SK-N-SH (cell line): ENCODE data around the gene RNF111.

Source experiments
- CTCF ChIP-seq: fragments of 200-600 bp; sonication (generic); IDR thresholded peaks from 2 replicates; pipeline ENCODE4 v1.6.1; 2017; ENCODE audit warnings: antibody characterized with exemption, mild to moderate bottlenecking, moderate library complexity
- EP300 ChIP-seq, 2 experiments: IDR thresholded peaks; 2 replicates each; pipeline versions ENCODE4 v1.4.0 to v1.6.1; 2012; ENCODE audit warnings: borderline replicate concordance in 1 of 2, low read depth in 1 of 2, low read length in 1 of 2
- FOSL2 ChIP-seq: IDR thresholded peaks from 2 replicates; pipeline ENCODE4 v1.4.0; 2012; ENCODE audit warnings: low read depth, mild to moderate bottlenecking, moderate library complexity, borderline replicate concordance
- MXI1 ChIP-seq: IDR thresholded peaks from 2 replicates; pipeline ENCODE4 v1.6.1; 2012; ENCODE audit warnings: mild to moderate bottlenecking, low read depth, low read length, improper control_type of control experiment
- NRF1 ChIP-seq: IDR thresholded peaks from 2 replicates; pipeline ENCODE4 v1.6.1; 2012; ENCODE audit warnings: low read depth, mild to moderate bottlenecking, low read length
- POLR2AphosphoS5 ChIP-seq: IDR thresholded peaks from 2 replicates; pipeline ENCODE4 v1.6.1; 2012; ENCODE audit warnings: low read depth, low read length
- TF ChIP-seq, protein P1 (sequence below): IDR thresholded peaks from 2 replicates; pipeline ENCODE4 v1.6.1; 2012; ENCODE audit warnings: mild to moderate bottlenecking, low read depth, low read length, moderate library complexity
- TF ChIP-seq, protein P2 (sequence below): IDR thresholded peaks from 2 replicates; pipeline ENCODE4 v1.4.0; 2012; ENCODE audit warnings: low read depth
- TF ChIP-seq, protein P3 (sequence below): IDR thresholded peaks from 2 replicates; pipeline ENCODE4; 2012

GRCh38 chr15:59111251-59111650 lies 123.8 kb downstream of the RNF111 start:
- TF ChIP-seq, protein P1, sequence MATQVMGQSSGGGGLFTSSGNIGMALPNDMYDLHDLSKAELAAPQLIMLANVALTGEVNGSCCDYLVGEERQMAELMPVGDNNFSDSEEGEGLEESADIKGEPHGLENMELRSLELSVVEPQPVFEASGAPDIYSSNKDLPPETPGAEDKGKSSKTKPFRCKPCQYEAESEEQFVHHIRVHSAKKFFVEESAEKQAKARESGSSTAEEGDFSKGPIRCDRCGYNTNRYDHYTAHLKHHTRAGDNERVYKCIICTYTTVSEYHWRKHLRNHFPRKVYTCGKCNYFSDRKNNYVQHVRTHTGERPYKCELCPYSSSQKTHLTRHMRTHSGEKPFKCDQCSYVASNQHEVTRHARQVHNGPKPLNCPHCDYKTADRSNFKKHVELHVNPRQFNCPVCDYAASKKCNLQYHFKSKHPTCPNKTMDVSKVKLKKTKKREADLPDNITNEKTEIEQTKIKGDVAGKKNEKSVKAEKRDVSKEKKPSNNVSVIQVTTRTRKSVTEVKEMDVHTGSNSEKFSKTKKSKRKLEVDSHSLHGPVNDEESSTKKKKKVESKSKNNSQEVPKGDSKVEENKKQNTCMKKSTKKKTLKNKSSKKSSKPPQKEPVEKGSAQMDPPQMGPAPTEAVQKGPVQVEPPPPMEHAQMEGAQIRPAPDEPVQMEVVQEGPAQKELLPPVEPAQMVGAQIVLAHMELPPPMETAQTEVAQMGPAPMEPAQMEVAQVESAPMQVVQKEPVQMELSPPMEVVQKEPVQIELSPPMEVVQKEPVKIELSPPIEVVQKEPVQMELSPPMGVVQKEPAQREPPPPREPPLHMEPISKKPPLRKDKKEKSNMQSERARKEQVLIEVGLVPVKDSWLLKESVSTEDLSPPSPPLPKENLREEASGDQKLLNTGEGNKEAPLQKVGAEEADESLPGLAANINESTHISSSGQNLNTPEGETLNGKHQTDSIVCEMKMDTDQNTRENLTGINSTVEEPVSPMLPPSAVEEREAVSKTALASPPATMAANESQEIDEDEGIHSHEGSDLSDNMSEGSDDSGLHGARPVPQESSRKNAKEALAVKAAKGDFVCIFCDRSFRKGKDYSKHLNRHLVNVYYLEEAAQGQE = no peak
- no peak for TF ChIP-seq CTCF
- no peak for TF ChIP-seq EP300 (IDR thresholded peaks at IDR 0.05; ENCODE audit: borderline replicate concordance in 1 of 2, low read depth in 1 of 2, low read length in 1 of 2)
- TF ChIP-seq POLR2AphosphoS5 = no peak
- TF ChIP-seq, protein P2, sequence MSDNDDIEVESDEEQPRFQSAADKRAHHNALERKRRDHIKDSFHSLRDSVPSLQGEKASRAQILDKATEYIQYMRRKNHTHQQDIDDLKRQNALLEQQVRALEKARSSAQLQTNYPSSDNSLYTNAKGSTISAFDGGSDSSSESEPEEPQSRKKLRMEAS = no peak
- TF ChIP-seq, protein P3, sequence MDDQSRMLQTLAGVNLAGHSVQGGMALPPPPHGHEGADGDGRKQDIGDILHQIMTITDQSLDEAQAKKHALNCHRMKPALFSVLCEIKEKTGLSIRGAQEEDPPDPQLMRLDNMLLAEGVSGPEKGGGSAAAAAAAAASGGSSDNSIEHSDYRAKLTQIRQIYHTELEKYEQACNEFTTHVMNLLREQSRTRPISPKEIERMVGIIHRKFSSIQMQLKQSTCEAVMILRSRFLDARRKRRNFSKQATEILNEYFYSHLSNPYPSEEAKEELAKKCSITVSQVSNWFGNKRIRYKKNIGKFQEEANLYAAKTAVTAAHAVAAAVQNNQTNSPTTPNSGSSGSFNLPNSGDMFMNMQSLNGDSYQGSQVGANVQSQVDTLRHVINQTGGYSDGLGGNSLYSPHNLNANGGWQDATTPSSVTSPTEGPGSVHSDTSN = no peak
- TF ChIP-seq NRF1 = no peak
- no peak for TF ChIP-seq FOSL2
- TF ChIP-seq MXI1 = no peak
